Esophagus mucosa (tissue), 1 donor: Measurements from ENCODE around the gene C8G. TPM values are rescaled to one million over a fixed set of nuclear protein-coding genes. Genes with fewer than 3 reads are reported as not detected.

Experiments
- ATAC-seq: fragments of 200-7000 bp; cut with Tn5 transposase; one replicate; pipeline ENCODE4 v1.9.1; 2020
- total RNA-seq: library from RNA; stranded (reverse); gene quantifications from one replicate; pipeline ENCODE4 v1.2.4, GENCODE V29; 2023
- donor health status: DM: yes; HTN: yes; CAD: no.

The C8G gene
- total RNA-seq, 1 donor from 2014 or later, result not detected

GRCh38 chr9:136942112-136942880 is 2.7 kb upstream of the C8G start:
- ATAC-seq, result no peak

- no peak for ATAC-seq
These were observed 2.2 kb upstream of the C8G start for GRCh38 chr9:136942881-136943230.

- peak; percentile 18 for ATAC-seq
These were observed 1.5 kb upstream of the C8G start for GRCh38 chr9:136943291-136944211.

GRCh38 chr9:136944212-136944518 is 878 bp upstream of the C8G start:
- peak; percentile 25 for ATAC-seq

- no peak for ATAC-seq
These were observed 537 bp downstream of the C8G start for GRCh38 chr9:136945333-136946227.

- no peak for ATAC-seq
These were observed 1.4 kb downstream of the C8G start for GRCh38 chr9:136946228-136947027.

- no peak for ATAC-seq
These were observed 2.2 kb downstream of the C8G start for GRCh38 chr9:136947028-136947891.

- ATAC-seq, result no peak
These were observed 3.0 kb downstream of the C8G start for GRCh38 chr9:136947955-136948510.

GRCh38 chr9:136949239-136949816 is 4.3 kb downstream of the C8G start:
- ATAC-seq, result peak; percentile 5

GRCh38 chr9:136949817-136950655 is 5.0 kb downstream of the C8G start:
- ATAC-seq, result peak; percentile 82

GRCh38 chr9:136950656-136951276 is 5.7 kb downstream of the C8G start:
- ATAC-seq, result no peak

- ATAC-seq, result no peak
These were observed 6.7 kb downstream of the C8G start, which contains the start of gene LCN12 for GRCh38 chr9:136951541-136952320. LCN12 (plus strand) TSS chr9:136952273; CDS start chr9:136952328, 55 bp downstream.

- no peak for ATAC-seq
These were observed 7.3 kb downstream of the C8G start for GRCh38 chr9:136952321-136952850.

GRCh38 chr9:136952876-136953770 is 8.1 kb downstream of the C8G start:
- no peak for ATAC-seq

GRCh38 chr9:136953771-136954269 is 8.8 kb downstream of the C8G start:
- ATAC-seq, result no peak
